Fibroblast of lung (primary cell): ENCODE measurements around the gene SREBF2.

Experiments used
- CTCF ChIP-seq, 2 donors: IDR thresholded peaks in 1 of 2; conservative IDR thresholded peaks in 1 of 2; 1 replicate in 1 of 2; 2 replicates in 1 of 2; pipeline ENCODE4 v1.5.1; 2011 to 2012; ENCODE audit warnings: low read length in 2 of 2, control low read depth in 1 of 2, inconsistent platforms in 1 of 2, low read depth in 1 of 2, mild to moderate bottlenecking in 1 of 2
- EZH2 ChIP-seq: IDR thresholded peaks from 2 replicates; pipeline ENCODE4 v1.5.1; 2012; ENCODE audit warnings: low read length, control low read depth, mild to moderate bottlenecking; ENCODE audit errors: missing control alignments

- no peak for TF ChIP-seq CTCF (conservative IDR thresholded peaks at IDR 0.05 in 1 of 2, IDR thresholded peaks at IDR 0.05 in 1 of 2; ENCODE audit: low read depth in 1 of 2, low read length in 2 of 2)
- TF ChIP-seq EZH2, result no peak
Measured at GRCh38 chr22:41823797-41824196, 9.1 kb upstream of the SREBF2 start.
